ENCODE results near the gene SYDE1.
A peak's percentile ranks its signal among the peaks of the same experiment; 100 is the strongest.

Gene SYDE1

DNA sequence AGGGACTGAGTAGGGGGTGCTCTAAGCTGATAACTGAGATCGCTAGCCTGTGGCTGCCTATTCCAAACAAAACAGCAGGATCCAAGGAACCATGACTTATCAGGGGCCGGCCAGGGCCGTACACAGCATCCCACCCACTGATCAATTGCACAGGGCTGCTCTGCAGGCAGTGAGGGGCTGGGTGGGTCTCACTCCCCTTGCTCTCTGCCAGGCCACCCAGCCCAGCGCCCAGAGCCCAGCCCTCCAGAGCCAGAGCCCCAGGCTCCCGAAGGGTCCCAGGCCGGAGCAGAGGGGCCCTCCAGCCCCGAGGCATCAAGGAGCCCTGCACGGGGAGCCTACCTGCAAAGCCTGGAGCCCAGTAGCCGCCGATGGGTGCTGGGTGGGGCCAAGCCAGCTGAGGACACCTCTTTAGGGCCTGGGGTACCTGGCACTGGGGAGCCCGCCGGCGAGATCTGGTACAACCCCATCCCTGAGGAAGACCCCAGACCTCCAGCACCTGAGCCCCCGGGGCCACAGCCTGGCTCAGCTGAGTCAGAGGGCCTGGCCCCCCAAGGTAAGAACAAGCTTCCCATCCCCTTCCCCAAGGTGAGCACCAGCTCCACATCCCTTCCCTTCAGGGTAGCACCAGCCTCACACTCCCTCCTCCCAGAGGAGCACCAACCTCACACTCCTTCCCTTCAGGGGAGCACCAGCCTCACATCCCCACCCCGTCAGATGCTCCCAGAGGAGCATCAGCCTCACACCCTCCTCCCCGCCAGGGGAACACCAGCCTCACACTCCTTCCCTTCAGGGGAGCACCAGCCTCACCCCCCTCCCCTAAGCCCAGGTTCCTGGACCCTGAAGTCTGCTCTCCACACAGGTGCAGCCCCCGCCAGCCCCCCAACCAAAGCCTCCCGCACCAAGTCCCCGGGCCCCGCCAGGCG is 1.9 kb downstream of the SYDE1 start:
- H3K4me3 ChIP-seq (ENCODE audit: control insufficient read depth, low read depth, low read length) = peak overlapping the region; percentile 75
- DNase-seq (ENCODE audit: low read depth) = no peak
- TF ChIP-seq, protein P1, sequence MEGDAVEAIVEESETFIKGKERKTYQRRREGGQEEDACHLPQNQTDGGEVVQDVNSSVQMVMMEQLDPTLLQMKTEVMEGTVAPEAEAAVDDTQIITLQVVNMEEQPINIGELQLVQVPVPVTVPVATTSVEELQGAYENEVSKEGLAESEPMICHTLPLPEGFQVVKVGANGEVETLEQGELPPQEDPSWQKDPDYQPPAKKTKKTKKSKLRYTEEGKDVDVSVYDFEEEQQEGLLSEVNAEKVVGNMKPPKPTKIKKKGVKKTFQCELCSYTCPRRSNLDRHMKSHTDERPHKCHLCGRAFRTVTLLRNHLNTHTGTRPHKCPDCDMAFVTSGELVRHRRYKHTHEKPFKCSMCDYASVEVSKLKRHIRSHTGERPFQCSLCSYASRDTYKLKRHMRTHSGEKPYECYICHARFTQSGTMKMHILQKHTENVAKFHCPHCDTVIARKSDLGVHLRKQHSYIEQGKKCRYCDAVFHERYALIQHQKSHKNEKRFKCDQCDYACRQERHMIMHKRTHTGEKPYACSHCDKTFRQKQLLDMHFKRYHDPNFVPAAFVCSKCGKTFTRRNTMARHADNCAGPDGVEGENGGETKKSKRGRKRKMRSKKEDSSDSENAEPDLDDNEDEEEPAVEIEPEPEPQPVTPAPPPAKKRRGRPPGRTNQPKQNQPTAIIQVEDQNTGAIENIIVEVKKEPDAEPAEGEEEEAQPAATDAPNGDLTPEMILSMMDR (conservative IDR thresholded peaks at IDR 0.05; ENCODE audit: control insufficient read depth, insufficient read depth, low read depth, low read length) = no peak

DNA sequence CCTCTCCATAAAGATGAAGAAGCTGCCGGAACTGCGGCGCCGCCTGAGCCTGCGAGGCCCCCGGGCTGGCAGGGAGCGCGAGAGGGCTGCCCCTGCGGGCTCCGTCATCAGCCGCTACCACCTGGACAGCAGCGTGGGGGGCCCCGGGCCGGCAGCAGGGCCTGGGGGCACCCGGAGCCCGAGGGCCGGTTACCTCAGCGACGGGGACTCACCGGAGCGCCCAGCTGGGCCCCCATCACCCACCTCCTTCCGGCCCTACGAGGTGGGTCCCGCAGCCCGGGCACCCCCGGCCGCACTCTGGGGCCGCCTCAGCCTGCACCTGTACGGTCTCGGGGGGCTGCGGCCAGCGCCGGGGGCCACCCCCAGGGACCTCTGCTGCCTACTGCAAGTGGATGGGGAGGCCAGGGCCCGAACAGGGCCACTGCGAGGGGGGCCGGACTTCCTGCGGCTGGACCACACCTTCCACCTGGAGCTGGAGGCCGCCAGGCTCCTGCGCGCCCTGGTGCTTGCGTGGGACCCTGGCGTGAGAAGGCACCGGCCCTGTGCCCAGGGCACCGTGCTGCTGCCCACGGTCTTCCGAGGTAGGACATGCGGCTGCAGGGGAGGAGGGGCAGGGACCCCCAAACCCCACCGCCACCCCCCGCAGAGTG is 2.7 kb downstream of the SYDE1 start:
- TF ChIP-seq, protein P1 (conservative IDR thresholded peaks at IDR 0.05; ENCODE audit: control insufficient read depth, insufficient read depth, low read depth, low read length) = no peak
- no peak overlapping the region for H3K4me3 ChIP-seq (ENCODE audit: control insufficient read depth, low read depth, low read length)

DNA sequence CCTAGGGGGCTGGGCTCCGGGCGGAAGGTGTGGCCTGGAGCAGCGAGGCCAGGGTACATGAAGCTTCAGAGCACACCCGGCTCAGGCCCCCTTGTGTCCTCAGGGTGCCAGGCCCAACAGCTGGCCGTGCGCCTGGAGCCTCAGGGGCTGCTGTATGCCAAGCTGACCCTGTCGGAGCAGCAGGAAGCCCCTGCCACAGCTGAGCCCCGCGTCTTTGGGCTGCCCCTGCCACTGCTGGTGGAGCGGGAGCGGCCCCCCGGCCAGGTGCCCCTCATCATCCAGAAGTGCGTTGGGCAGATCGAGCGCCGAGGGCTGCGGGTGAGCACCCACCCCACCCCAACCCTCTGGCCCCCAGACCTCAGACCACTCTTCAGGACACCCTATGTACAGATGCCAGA is 3.2 kb downstream of the SYDE1 start:
- H3K4me3 ChIP-seq (ENCODE audit: control insufficient read depth, low read depth, low read length) = no peak overlapping the region
- TF ChIP-seq, protein P1 (conservative IDR thresholded peaks at IDR 0.05; ENCODE audit: control insufficient read depth, insufficient read depth, low read depth, low read length) = no peak
- no peak for DNase-seq (ENCODE audit: low read depth)

More for the DNA sequence above, 2.7 kb downstream of the SYDE1 start:
- no peak for DNase-seq (ENCODE audit: low read depth)

DNA sequence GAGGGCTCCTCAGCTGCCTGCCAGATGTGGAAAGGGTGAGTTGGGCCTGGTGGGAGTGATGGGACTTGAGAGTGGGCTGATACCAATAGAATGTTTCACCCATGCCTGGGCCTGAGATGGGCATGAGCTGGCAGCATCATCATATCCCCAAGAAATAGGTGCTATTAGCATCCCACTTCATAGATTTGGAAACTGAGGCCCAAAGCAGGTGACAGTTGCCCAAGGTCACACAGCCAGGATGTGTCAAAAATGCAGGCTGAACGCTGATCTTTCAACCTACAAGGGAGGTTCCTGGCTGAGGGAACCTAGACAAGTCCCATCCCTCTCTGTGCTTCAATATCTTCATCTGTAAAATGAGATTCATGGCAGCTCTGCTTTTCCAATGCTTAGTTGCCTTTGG is 4.6 kb downstream of the SYDE1 start:
- TF ChIP-seq, protein P1 (conservative IDR thresholded peaks at IDR 0.05; ENCODE audit: control insufficient read depth, insufficient read depth, low read depth, low read length) = no peak
- H3K4me3 ChIP-seq (ENCODE audit: control insufficient read depth, low read depth, low read length) = no peak overlapping the region
- no peak for DNase-seq (ENCODE audit: low read depth)

DNA sequence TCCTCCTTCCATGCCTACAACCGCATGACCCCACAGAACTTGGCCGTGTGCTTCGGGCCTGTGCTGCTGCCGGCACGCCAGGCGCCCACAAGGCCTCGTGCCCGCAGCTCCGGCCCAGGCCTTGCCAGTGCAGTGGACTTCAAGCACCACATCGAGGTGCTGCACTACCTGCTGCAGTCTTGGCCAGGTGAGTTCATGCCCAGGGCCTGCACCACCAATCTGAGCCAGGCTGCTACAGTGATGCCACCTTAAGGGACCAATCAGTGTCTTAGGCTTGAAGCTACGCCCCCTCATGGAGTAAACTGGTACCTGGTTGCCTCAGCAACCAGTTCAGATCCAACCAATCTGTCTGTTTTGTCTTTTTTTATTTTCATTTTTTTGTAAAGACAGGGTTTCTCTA is 5.2 kb downstream of the SYDE1 start:
- TF ChIP-seq, protein P1 (conservative IDR thresholded peaks at IDR 0.05; ENCODE audit: control insufficient read depth, insufficient read depth, low read depth, low read length) = no peak

DNA sequence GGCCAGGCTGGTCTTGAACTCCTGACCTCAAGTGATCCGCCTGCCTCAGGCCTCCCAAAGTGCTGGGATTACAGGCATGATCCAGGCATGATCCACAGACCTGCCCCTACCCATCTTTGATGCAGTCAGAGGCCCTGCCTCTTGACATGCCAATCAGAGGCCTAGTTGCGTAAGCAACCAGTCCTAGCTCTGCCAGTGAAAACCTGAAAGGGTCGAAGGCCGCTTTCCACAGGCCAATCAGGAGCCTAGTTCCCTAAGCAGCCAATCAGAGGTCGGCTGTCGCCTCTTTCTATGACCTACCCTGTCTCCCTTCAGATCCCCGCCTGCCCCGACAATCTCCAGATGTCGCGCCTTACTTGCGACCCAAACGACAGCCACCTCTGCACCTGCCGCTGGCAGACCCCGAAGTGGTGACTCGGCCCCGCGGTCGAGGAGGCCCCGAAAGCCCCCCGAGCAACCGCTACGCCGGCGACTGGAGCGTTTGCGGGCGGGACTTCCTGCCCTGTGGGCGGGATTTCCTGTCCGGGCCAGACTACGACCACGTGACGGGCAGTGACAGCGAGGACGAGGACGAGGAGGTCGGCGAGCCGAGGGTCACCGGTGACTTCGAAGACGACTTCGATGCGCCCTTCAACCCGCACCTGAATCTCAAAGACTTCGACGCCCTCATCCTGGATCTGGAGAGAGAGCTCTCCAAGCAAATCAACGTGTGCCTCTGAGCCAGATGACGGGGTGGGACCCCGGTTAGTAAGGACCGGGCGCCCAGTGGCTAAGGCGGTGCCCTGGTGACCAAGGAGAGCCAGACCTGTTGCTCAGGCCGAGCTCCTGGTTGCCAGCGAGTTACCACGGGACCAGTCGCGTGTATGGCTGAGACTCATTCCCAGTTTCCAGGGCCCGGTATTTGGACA is 6.3 kb downstream of the SYDE1 start:
- no peak overlapping the region for H3K4me3 ChIP-seq (ENCODE audit: control insufficient read depth, low read depth, low read length)
- TF ChIP-seq, protein P1 (conservative IDR thresholded peaks at IDR 0.05; ENCODE audit: control insufficient read depth, insufficient read depth, low read depth, low read length) = no peak
- DNase-seq (ENCODE audit: low read depth) = no peak

More for the DNA sequence above, 5.2 kb downstream of the SYDE1 start:
- no peak overlapping the region for H3K4me3 ChIP-seq (ENCODE audit: control insufficient read depth, low read depth, low read length)
- no peak for DNase-seq (ENCODE audit: low read depth)

Data from fibroblast of mammary gland (primary cell).